GM13977 (cell line): ENCODE data around the gene DCAF11.
"Not testable (repeated sequence)": the region's sequence is repeated elsewhere in the genome, so short reads cannot be mapped to it uniquely, and the experiment has no call there.

Source experiments
- DNase-seq: peaks from one replicate; pipeline ENCODE4 v3.0.0; 2012; ENCODE audit warnings: low spot score
- CTCF ChIP-seq: IDR thresholded peaks from 2 replicates; pipeline ENCODE4 v1.5.1; 2012; ENCODE audit warnings: mild to moderate bottlenecking, control low read depth; ENCODE audit not compliant: insufficient read depth; ENCODE audit errors: extremely low read depth, missing control alignments
- in situ Hi-C: fragments of 300-500 bp; cut with MboI; formaldehyde crosslinking; loops from one replicate; pipeline ENCODE4 v1.12.0; 2022; ENCODE audit warnings: low sequenced_read_pairs, low pct_unique_long_range_greater_than_20kb, mixed read lengths, inconsistent platforms; ENCODE audit not compliant: unreplicated experiment

Gene DCAF11

DNA sequence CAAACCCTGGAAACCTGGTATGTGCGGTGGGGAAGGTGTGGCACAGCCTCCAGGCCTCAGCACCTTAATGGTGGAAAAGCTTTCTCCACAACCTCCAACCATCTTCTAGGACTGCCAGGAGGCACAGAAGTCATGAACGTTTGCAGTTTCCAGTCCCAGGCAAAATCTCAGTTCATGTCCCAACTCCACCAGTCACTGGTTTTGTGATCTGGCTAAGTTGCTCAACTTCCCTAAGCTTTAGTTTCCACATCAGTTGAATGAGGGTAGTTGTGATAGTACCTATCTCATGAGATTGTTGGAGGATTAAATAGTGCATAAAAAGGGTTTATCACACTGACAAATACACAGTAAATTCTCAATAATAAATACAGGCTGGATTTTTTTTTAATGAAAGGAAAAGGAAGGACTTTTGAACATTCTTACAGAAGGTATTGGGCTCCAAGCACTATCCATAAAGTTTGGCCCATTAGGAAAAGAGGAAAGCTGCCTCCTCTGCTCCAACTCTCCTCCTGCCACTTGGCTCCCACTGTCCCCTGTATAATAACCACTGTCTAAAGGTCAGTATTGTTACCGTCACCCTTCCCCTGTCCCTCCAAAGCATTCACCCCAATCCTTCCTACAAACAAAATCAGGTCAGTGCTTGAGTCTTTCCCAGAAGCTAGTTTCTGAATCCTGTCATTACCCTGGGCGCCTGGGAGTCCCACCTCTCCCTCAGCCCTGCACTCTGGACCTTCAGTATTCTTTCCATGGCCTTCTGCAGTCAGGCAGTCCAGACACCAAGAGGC lies 14.2 kb upstream of the DCAF11 start:
- TF ChIP-seq CTCF: no peak
- no peak for DNase-seq
- in situ Hi-C loops: no loop called here

DNA sequence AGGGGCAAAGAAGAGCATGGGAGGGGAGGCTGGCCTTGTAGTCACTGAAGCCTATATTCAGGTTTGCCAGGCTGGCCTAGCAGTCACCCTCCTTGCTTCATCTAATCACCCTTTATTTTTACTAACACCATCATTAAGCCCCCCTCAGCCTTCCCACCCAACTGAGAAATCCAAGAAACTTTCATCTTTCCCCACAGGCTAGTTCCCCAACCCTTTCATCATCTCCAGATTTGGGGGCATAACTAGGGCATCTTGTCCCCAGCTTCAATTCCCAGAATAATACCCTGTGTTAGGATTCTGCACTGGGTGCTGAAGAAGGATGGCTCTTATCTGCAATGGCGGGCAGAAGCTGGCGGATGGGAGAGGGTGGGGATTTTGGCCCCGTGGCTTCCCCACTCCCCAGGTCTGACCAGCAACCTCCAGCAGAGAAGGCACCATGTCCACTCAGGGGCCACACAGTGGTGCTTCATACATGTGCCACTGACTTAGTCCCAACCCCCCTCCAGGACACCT lies 13.5 kb upstream of the DCAF11 start:
- no peak for TF ChIP-seq CTCF
- in situ Hi-C loops: no loop called here
- no peak for DNase-seq

DNA sequence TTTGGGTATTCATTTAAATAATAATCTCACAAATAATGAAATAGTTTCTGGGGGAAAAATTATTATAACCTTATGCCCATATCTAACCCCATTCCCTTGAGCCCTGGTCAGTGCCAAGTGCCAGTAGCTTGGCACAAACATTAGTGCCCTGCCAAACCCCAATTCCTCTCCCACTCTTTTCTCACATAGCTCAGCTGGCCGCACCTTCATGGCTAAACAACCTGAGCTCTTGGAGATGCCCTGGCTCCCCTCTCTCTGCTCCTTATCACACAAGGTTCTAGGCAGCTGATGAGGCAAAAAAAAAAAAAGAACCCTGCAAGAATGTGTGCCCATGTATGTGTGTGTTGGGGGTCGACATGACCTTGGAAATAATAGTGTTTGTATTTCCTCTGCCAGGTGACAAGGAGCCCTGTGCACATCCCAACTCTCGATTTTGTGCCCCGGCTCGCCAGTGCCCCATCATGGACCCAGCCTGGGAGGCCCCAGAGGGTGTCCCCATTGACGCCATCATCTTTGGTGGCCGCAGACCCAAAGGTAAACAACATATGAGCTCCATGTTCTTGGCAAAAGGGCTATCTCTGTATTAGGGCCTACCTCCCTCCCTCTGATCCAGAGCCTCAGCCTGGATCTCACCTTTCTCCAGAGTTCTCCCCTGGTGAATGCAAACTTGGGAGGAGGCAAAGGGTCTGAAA lies 12.1 kb upstream of the DCAF11 start:
- in situ Hi-C loops: no loop called here
- TF ChIP-seq CTCF: no peak
- DNase-seq: no peak

DNA sequence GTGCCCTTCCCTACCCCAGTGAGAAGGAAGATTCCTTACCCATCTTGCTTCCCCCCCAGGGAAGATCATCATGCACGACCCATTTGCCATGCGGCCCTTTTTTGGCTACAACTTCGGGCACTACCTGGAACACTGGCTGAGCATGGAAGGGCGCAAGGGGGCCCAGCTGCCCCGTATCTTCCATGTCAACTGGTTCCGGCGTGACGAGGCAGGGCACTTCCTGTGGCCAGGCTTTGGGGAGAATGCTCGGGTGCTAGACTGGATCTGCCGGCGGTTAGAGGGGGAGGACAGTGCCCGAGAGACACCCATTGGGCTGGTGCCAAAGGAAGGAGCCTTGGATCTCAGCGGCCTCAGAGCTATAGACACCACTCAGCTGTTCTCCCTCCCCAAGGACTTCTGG lies 11.1 kb upstream of the DCAF11 start:
- in situ Hi-C loops: no loop called here
- TF ChIP-seq CTCF: no peak
- DNase-seq: no peak

- in situ Hi-C loops, DNase-seq: not testable (repeated sequence)
Observed at GRCh38 chr14:24105609-24106239, 8.9 kb upstream of the DCAF11 start.

GRCh38 chr14:24106672-24107271 lies 7.8 kb upstream of the DCAF11 start:
- in situ Hi-C loops: no loop called here
- no peak for TF ChIP-seq CTCF
- no peak for DNase-seq
